ENCODE measurements around the gene ARHGAP12.

The ARHGAP12 gene

GRCh38 chr10:31855033-31855432, 73.6 kb downstream of the ARHGAP12 start:
- H3K4me3 ChIP-seq (ENCODE audit: low read length): no peak overlapping the region
- TF ChIP-seq ZNF274 (IDR thresholded peaks at IDR 0.05; ENCODE audit: low read depth, low read length): no peak

DNA sequence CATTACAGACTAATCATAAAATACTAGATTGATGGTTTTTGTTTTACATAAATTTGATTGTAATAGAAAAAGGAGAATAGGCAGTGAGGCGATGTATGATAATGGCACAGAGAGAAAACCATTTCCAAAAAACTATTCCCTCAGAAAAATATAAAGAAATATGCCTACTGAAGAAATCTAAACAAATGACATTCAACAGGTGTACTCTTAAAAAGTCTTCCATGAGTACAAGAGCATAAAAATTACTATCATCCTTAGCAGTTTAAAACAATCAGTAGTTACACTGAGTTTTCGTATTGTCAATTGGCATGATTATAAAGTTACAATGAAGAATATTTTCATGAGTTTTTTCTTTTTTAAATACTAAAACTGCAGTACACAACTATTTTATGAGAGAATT, 75.0 kb downstream of the ARHGAP12 start:
- H3K4me3 ChIP-seq (ENCODE audit: low read length): no peak overlapping the region
- no peak for TF ChIP-seq ZNF274 (IDR thresholded peaks at IDR 0.05; ENCODE audit: low read depth, low read length)

DNA sequence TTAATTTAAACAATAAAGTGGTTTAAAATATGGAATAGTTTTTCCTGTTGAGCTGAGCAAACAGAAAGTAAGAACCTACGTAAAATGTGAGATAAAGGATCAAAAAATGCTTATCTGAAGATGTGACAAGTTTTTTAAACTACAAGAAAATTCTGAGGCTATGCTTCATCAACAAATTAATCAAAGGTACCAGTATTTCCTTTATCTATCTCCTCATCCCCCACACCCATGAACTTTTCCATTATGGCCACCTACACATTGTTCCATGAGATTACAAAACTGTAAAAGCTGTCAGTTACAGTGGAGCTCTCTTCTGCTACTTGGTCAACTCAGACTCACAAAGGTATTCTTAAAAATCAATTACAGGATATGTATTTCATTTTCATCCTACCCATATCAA, 77.4 kb downstream of the ARHGAP12 start:
- H3K4me3 ChIP-seq (ENCODE audit: low read length): no peak overlapping the region
- TF ChIP-seq ZNF274 (IDR thresholded peaks at IDR 0.05; ENCODE audit: low read depth, low read length): no peak

GRCh38 chr10:31847515-31847914, 81.1 kb downstream of the ARHGAP12 start:
- no peak for TF ChIP-seq ZNF274 (IDR thresholded peaks at IDR 0.05; ENCODE audit: low read depth, low read length)
- H3K4me3 ChIP-seq (ENCODE audit: low read length): no peak overlapping the region

DNA sequence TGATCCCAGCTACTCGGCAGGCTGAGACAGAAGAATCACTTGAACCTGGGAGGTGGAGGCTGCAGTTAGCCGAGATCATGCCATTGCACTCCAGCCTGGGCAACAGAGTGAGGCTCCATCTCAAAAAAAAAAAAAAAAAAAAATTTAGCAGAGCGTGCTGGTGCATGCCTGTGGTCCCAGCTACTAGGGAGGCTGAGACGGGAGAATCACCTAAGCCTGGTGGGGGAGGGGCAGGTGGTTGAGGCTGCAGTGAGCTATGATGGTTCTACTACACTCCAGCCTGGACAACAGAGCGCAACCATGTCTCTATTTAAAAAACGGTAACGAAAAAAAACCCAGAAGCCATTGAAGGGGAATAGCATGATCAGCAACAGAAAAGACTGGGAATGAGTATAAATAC, 89.9 kb downstream of the ARHGAP12 start:
- no peak overlapping the region for H3K4me3 ChIP-seq (ENCODE audit: low read length)
- TF ChIP-seq ZNF274 (IDR thresholded peaks at IDR 0.05; ENCODE audit: low read depth, low read length): no peak

- no peak overlapping the region for H3K4me3 ChIP-seq (ENCODE audit: low read length)
- TF ChIP-seq ZNF274 (IDR thresholded peaks at IDR 0.05; ENCODE audit: low read depth, low read length): no peak
Observed at GRCh38 chr10:31838065-31838464, 90.6 kb downstream of the ARHGAP12 start.

- TF ChIP-seq ZNF274 (IDR thresholded peaks at IDR 0.05; ENCODE audit: low read depth, low read length): no peak
- no peak overlapping the region for H3K4me3 ChIP-seq (ENCODE audit: low read length)
Observed at GRCh38 chr10:31836569-31837406, 91.8 kb downstream of the ARHGAP12 start.

DNA sequence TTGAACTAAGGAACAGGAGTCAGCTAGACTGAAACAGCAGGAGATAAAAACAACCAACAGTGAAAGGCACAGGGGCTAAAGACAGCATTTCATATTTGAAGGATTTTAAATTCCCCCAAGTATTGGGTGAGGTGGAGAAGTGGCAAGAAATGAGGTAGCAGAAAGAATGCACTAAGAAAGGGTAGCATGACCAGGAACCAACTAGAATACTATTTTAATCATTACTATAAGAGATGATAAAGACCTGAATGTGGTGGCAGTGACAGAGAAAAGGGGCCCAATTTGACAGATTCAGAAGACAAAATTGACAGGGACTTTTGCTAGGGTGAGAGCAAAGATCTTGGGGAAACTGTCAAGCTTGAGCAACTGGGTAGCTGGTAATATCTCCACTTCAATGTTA, 94.9 kb downstream of the ARHGAP12 start:
- no peak for TF ChIP-seq ZNF274 (IDR thresholded peaks at IDR 0.05; ENCODE audit: low read depth, low read length)
- H3K4me3 ChIP-seq (ENCODE audit: low read length): no peak overlapping the region

DNA sequence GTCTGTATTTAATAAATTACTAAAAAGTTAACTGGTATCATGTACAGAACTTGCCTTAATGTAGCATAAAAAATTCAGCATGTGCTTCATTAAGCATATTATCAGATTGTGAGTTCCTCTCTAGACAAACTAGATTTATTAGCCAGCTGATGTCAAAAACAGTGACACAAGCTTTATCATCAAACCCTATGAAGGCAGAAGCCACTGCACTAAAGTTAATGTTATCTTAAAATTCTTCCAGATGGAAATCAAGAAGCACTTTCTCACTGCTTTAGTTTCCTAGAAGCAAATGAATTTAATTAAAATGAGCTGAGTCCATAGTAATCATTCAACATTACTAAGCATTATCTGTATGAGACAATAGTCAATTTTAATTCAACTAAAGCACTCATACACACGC, 96.4 kb downstream of the ARHGAP12 start:
- no peak for TF ChIP-seq ZNF274 (IDR thresholded peaks at IDR 0.05; ENCODE audit: low read depth, low read length)
- H3K4me3 ChIP-seq (ENCODE audit: low read length): no peak overlapping the region

DNA sequence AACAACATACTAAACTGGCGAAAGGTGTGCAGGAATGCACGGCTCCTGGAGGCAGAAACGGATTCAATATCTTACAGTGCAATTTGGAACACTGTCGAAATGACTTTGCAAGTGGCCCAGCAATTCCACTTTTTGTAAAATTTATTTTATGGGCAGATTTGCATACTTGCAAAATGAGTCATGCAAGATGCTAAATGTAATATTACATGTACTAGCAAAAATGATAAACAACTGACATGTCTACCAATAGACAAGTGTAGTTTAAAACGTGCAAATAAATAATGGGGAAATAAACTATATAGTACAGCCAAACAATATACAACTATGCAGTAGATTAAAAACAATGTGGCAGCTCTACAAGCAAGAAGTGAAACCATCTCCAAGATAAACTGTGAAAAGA, 97.7 kb downstream of the ARHGAP12 start:
- no peak for TF ChIP-seq ZNF274 (IDR thresholded peaks at IDR 0.05; ENCODE audit: low read depth, low read length)
- no peak overlapping the region for H3K4me3 ChIP-seq (ENCODE audit: low read length)

- TF ChIP-seq ZNF274 (IDR thresholded peaks at IDR 0.05; ENCODE audit: low read depth, low read length): no peak
- H3K4me3 ChIP-seq (ENCODE audit: low read length): no peak overlapping the region
Observed at GRCh38 chr10:31829776-31830175, 98.9 kb downstream of the ARHGAP12 start.

DNA sequence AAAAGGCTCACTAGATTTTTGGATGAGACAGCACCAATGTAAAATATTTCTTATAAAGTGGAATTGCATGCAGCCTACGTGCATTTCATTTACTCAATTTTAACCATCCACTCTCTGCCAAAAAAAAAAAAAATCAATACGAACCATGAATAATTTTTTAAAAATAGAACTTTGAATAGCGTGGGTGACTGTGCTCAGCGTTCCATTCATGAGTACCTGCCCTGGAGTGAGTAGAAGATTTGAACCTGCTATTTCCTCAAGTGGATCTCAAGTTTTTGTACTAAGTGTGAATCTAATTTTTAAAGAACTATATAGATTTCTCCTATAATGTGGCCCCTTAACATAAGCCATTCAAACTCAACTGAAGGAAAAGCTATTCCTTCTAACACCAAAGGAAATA, 105.3 kb downstream of the ARHGAP12 start:
- no peak overlapping the region for H3K4me3 ChIP-seq (ENCODE audit: low read length)
- no peak for TF ChIP-seq ZNF274 (IDR thresholded peaks at IDR 0.05; ENCODE audit: low read depth, low read length)

- no peak for TF ChIP-seq ZNF274 (IDR thresholded peaks at IDR 0.05; ENCODE audit: low read depth, low read length)
Observed at GRCh38 chr10:31822616-31823318, 105.9 kb downstream of the ARHGAP12 start.

GRCh38 chr10:31822150-31822549, 106.5 kb downstream of the ARHGAP12 start:
- H3K4me3 ChIP-seq (ENCODE audit: low read length): no peak overlapping the region
- no peak for TF ChIP-seq ZNF274 (IDR thresholded peaks at IDR 0.05; ENCODE audit: low read depth, low read length)

More at GRCh38 chr10:31822616-31823318, 105.9 kb downstream of the ARHGAP12 start:
- H3K4me3 ChIP-seq (ENCODE audit: low read length): no peak overlapping the region

DNA sequence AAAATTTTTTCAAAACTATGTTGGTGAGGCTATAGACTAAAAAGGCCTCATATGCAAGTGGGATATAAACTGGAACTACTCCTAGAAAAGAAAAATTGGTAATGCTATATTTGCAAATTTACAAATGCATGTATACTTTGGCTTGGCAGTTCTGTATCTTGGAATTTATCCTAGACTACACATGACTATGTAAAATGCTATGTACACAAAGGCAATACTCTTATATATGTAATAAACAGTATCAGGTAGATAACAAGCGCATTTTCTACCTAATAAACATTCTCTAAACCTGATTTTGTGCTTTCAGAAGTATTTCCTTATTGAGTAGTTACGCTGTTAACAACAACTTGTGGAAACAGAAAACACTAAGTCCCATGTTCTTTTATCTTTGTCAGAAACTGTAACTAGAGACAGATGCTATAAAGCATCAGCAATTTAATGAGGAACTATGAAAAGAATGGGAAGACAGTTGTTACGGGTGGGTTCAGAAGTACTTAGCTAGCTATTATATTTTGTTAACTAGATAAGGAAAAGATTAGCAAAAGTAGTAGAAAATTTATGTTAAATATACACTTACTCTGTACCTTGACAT, 107.8 kb downstream of the ARHGAP12 start:
- no peak for TF ChIP-seq ZNF274 (IDR thresholded peaks at IDR 0.05; ENCODE audit: low read depth, low read length)
- H3K4me3 ChIP-seq (ENCODE audit: low read length): no peak overlapping the region

All from GM08714 (cell line).